ENCODE results near the gene PMEL. TPM values are rescaled to one million over a fixed set of nuclear protein-coding genes. Genes with fewer than 3 reads are reported as not detected.

Gene PMEL
- total and polyA plus RNA-seq, 2 of the 4 experiments (the other 2 are of a cell fraction), result 1.4 to 5.8 TPM

DNA sequence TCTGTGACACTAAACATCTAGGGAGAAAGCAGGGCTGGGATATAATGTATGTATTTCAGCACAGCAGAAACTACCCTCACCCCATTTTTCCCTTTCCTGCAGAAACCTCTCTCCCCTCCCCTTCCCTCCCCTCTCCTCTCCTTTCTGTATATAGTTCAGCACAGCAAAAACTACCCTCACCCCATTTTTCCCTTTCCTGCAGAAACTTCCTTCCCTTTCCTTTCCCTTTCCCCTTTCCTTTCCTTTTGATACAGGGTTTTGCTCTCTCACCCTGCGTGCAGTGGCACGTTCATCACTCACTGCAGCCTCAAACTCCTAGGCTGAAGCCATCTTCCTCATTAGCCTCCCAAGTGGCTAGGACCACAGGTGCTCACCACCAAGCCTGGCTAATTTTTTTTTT is 2.1 kb downstream of the PMEL start:
- dilution Hi-C loops (cut with HindIII; ENCODE audit: low sequenced_read_pairs, unreplicated experiment) (no loop called here), intact Hi-C loops (cut with micrococcal nuclease) (no loop called here), in situ Hi-C loops (cut with MboI; ENCODE audit: low sequenced_read_pairs) (no loop called here)
- H4K20me1 ChIP-seq (ENCODE audit: insufficient read depth, low read length), result no peaks in the 10 kb centered on the region
- H2AK9ac ChIP-seq (replicated peaks; ENCODE audit: low read depth, low read length, poor library complexity), result no peak overlapping the region
- peaks cover 3 to 29% of the 10 kb centered on the region in 2 experiments; a peak in 2 of 4 replicates for H3K79me1 ChIP-seq (ENCODE audit: low read depth in 1 of 2, low read length in 2 of 2)
- TF ChIP-seq BHLHE40 (IDR thresholded peaks at IDR 0.05; ENCODE audit: low read depth, low read length), result no peak
- no peak for TF ChIP-seq CHD1 (IDR thresholded peaks at IDR 0.05; ENCODE audit: low read depth, low read length)
- TF ChIP-seq NFE2L2 (IDR thresholded peaks at IDR 0.05; ENCODE audit: low read depth, low read length), result no peak
- TF ChIP-seq POLR2A (IDR thresholded peaks at IDR 0.05; ENCODE audit: low read depth, low read length), result no peak
- no peak for TF ChIP-seq RFX5 (IDR thresholded peaks at IDR 0.05; ENCODE audit: low read depth, low read length)
- TF ChIP-seq CTCF (conservative IDR thresholded peaks at IDR 0.05; ENCODE audit: low read depth, low read length), result no peak
- no peak overlapping the region for H3K18ac ChIP-seq (ENCODE audit: low read depth, low read length)
- no peak overlapping the region for H3K56ac ChIP-seq (ENCODE audit: extremely low read depth, insufficient read depth, low read length)
- no peaks in the 10 kb centered on the region; the same call in 1 of the 2 replicates for H3K36me3 ChIP-seq (ENCODE audit: control insufficient read depth, insufficient read depth, low read length)
- no peaks in the 10 kb centered on the region for H3K9me3 ChIP-seq (ENCODE audit: control insufficient read depth, insufficient read depth, low read length)
- no peak overlapping the region for H2BK15ac ChIP-seq (ENCODE audit: low read depth, low read length)
- no peak overlapping the region for H3K27ac ChIP-seq (ENCODE audit: insufficient read depth, low read length)
- H3K4me3 ChIP-seq (ENCODE audit: insufficient read depth, low read depth, low read length), result no peak overlapping the region
- H2AFZ ChIP-seq (replicated peaks; ENCODE audit: low read length, poor library complexity), result peak overlapping the region; percentile 60
- no peak overlapping the region for H4K5ac ChIP-seq (ENCODE audit: low read depth, low read length)
- H3K9ac ChIP-seq (ENCODE audit: low read depth, low read length), result no peak overlapping the region
- no peak overlapping the region for H2BK5ac ChIP-seq (ENCODE audit: low read depth, low read length, poor library complexity, severe bottlenecking)
- no peak overlapping the region; the same call in 1 of the 2 replicates for H3K14ac ChIP-seq (replicated peaks; ENCODE audit: low read depth, low read length)
- no peak overlapping the region for H2BK120ac ChIP-seq (ENCODE audit: low read depth, low read length)
- POLR2A ChIA-PET (ENCODE audit: unreplicated experiment), result no interaction called here
- H3K4me2 ChIP-seq (ENCODE audit: low read depth, low read length), result no peak overlapping the region
- CTCF ChIA-PET, result no interaction called here
- no peak overlapping the region for H2AK5ac ChIP-seq (ENCODE audit: low read depth, low read length)
- peaks cover 7% of the 10 kb centered on the region for H3K4me1 ChIP-seq (ENCODE audit: control insufficient read depth, insufficient read depth, low read length)
- 0 out of 2 replicates have a peak, but pooled peaks cover 6% of the 10 kb centered on the region for H3K9me1 ChIP-seq (ENCODE audit: insufficient read depth, low read length)
- no peak for DNase-seq
- no TSS peak for BruUV-seq (replicated peaks)
- no peak overlapping the region for H3K23ac ChIP-seq (ENCODE audit: low read depth, low read length)
- ATAC-seq (ENCODE audit: low read depth), result no peak
- H3K27me3 ChIP-seq (ENCODE audit: control insufficient read depth, insufficient read depth, low read length), result no peaks in the 10 kb centered on the region
- no peak overlapping the region for H4K91ac ChIP-seq (ENCODE audit: insufficient read depth, low read depth, low read length)
- WGBS, 2 experiments (ENCODE audit: extremely low coverage in 2 of 2, insufficient read length in 1 of 2), result 90% methylated on average over 2 of the region's 2 CpGs; no CpG with 5 or more reads in 1 of the 2 experiments
- H4K8ac ChIP-seq (ENCODE audit: low read depth in 2 of 2, low read length in 2 of 2), result no peak overlapping the region
- no peak overlapping the region for H2BK20ac ChIP-seq (ENCODE audit: low read depth, low read length)
- H3K4ac ChIP-seq (ENCODE audit: low read depth, low read length), result no peak overlapping the region

Data from IMR-90 (cell line).